Activated T-cell treated with anti-CD3 and anti-CD28 coated beads, Interleukin-2, amount 50 U/mL, for 24 hours (primary cell): ENCODE measurements around the gene OR10A2.
"Not testable (repeated sequence)": the region's sequence is repeated elsewhere in the genome, so short reads cannot be mapped to it uniquely, and the experiment has no call there.

Experiments used
- DNase-seq: peaks from one replicate; pipeline ENCODE4 v3.0.0-alpha.2; 2020
- H3K27ac Mint-ChIP-seq: 2 replicates; pipeline ENCODE4 v1.8.0; 2020; ENCODE audit warnings: mild to moderate bottlenecking, mixed read lengths
- H3K27me3 Mint-ChIP-seq: 2 replicates; pipeline ENCODE4 v1.8.0; 2020; ENCODE audit warnings: mixed read lengths
- H3K36me3 Mint-ChIP-seq: 2 replicates; pipeline ENCODE4 v1.8.0; 2020; ENCODE audit warnings: low read depth, mixed read lengths
- H3K4me1 Mint-ChIP-seq: 2 replicates; pipeline ENCODE4 v1.8.0; 2020; ENCODE audit warnings: low read depth, mixed read lengths
- H3K4me3 Mint-ChIP-seq: 2 replicates; pipeline ENCODE4 v1.8.0; 2020; ENCODE audit warnings: mild to moderate bottlenecking, moderate library complexity, mixed read lengths
- H3K9me3 Mint-ChIP-seq: 2 replicates; pipeline ENCODE4 v1.8.0; 2020; ENCODE audit warnings: mixed read lengths

Gene OR10A2

GRCh38 chr11:6855971-6856541, 6.8 kb upstream of the OR10A2 start:
- Mint-ChIP-seq H3K27me3 (peaks cover 22% of the 10 kb centered on the region), H3K27ac (no peak overlapping the region), H3K36me3 (no peaks in the 10 kb centered on the region), H3K4me3 (no peak overlapping the region), H3K4me1 (peaks cover 8% of the 10 kb centered on the region), H3K9me3 (peaks cover 13% of the 10 kb centered on the region)
- no peak for DNase-seq

DNA sequence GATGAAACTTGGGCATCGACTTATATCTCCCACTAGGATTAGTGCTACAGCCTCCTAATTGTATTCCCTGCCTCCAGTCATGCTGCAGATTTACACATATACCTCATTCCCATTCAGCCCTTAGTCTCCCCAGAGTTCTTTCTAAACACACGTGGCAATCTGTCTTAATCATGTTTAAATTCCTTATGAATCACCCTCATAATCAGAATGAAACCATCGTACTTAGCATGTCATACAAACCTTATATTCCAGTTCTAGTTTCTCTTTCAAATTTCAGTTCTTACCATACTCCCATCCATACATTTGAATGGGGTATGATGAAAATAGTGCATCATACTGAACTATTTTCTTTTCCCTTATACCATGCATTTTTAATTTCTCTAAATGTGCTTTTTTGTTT, 6.0 kb upstream of the OR10A2 start:
- Mint-ChIP-seq H3K36me3 (no peaks in the 10 kb centered on the region), H3K27ac (no peak overlapping the region), H3K9me3 (peaks cover 8% of the 10 kb centered on the region), H3K4me1 (peaks cover 8% of the 10 kb centered on the region), H3K27me3 (peaks cover 23% of the 10 kb centered on the region), H3K4me3 (no peak overlapping the region)
- no peak for DNase-seq

DNA sequence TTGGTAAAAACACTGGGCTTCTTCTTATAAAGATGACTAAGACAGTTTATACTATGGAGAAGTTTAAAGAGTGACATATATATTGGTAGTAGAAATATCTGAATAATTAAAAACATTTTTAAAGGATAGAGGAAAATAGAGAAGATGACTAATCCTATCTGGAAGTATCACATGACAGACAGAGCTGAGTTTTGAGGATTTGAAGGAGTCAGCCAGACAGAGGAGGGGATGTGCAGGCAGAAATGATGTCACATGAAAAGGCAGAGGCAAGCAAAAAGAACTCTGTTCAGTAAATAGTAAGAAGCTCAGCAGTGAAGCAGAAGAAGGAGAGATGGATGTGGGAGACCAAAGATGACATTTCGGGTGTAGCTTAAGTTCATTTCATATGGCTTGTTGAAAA, 1.6 kb downstream of the OR10A2 start:
- H3K36me3 Mint-ChIP-seq: no peaks in the 10 kb centered on the region
- H3K27me3 Mint-ChIP-seq: peaks cover 12% of the 10 kb centered on the region
- DNase-seq: no peak
- no peak overlapping the region for H3K27ac Mint-ChIP-seq
- H3K4me1 Mint-ChIP-seq: no peaks in the 10 kb centered on the region
- H3K4me3 Mint-ChIP-seq: no peak overlapping the region
- H3K9me3 Mint-ChIP-seq: no peaks in the 10 kb centered on the region

DNA sequence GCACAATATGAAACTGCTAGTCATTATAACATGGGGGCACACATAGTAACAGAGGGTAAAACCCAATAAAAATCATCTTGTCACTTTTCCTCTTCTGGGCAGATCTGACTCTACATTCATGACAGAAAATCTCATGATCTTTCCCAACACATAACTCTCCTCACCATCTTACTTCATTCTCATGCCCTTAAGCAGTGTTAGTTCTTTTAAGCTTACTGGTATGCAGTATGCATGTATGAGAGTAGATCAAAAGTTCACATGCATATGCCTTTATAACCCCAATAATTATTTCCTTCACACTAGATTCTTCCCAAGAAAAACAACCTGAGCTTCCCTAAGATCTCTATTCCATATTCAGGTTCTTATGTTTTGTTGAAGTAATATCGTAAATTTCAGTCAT, 8.4 kb downstream of the OR10A2 start:
- no peaks in the 10 kb centered on the region for H3K9me3 Mint-ChIP-seq
- no peak overlapping the region for H3K27ac Mint-ChIP-seq
- no peaks in the 10 kb centered on the region for H3K36me3 Mint-ChIP-seq
- H3K4me1 Mint-ChIP-seq: no peaks in the 10 kb centered on the region
- H3K27me3 Mint-ChIP-seq: peaks cover 17% of the 10 kb centered on the region
- no peak overlapping the region for H3K4me3 Mint-ChIP-seq
- no peak for DNase-seq

GRCh38 chr11:6875761-6876160, 12.9 kb downstream of the OR10A2 start:
- Mint-ChIP-seq H3K4me3 (no peak overlapping the region), H3K27me3 (peaks cover 11% of the 10 kb centered on the region), H3K36me3 (no peaks in the 10 kb centered on the region), H3K27ac (no peak overlapping the region), H3K9me3 (no peaks in the 10 kb centered on the region), H3K4me1 (no peaks in the 10 kb centered on the region)
- no peak for DNase-seq

DNA sequence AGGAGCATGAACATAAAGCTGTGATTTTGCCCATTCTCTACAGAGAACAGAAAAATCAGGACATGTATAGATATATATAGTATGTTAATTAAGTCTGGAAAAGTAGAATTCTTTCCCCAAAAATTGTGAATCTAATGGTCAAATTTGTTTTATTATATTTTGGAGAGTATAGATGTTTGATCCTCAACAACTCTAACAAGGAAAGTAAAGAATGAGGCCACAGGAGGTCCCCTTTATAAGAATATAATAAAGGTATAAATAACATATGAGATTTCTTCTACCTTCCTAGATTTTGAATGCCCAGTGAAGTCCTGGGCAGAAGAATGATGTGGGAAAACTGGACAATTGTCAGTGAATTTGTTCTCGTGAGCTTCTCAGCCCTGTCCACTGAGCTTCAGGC, 13.5 kb downstream of the OR10A2 start, which contains the start of gene OR10A4:
TSS of gene OR10A4 (plus strand) at position 301 of the 400 bp plus-strand sequence. CDS start at position 324, 23 bp downstream.
- H3K27ac Mint-ChIP-seq: no peak within 1 kb of the TSS
- H3K27me3 Mint-ChIP-seq: peaks cover 10% of the 10 kb centered on the region
- no peaks in the 10 kb centered on the region for H3K36me3 Mint-ChIP-seq
- H3K4me1 Mint-ChIP-seq: no peaks in the 10 kb centered on the region
- no peaks in the 10 kb centered on the region for H3K9me3 Mint-ChIP-seq
- no peak within 1 kb of the TSS for H3K4me3 Mint-ChIP-seq
- no peak for DNase-seq

DNA sequence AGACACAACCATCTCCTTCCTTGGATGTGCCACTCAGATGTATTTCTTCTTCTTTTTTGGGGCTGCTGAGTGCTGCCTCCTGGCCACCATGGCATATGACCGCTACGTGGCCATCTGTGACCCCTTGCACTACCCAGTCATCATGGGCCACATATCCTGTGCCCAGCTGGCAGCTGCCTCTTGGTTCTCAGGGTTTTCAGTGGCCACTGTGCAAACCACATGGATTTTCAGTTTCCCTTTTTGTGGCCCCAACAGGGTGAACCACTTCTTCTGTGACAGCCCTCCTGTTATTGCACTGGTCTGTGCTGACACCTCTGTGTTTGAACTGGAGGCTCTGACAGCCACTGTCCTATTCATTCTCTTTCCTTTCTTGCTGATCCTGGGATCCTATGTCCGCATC, 14.1 kb downstream of the OR10A2 start:
- Mint-ChIP-seq H3K9me3 (no peaks in the 10 kb centered on the region), H3K27me3 (peaks cover 9% of the 10 kb centered on the region), H3K27ac (no peak overlapping the region), H3K4me1 (no peaks in the 10 kb centered on the region), H3K36me3 (no peaks in the 10 kb centered on the region), H3K4me3 (no peak overlapping the region)
- no peak for DNase-seq

- H3K4me1 Mint-ChIP-seq: no peaks in the 10 kb centered on the region
- no peak for DNase-seq
- peaks cover 6% of the 10 kb centered on the region for H3K27me3 Mint-ChIP-seq
- no peak overlapping the region for H3K4me3 Mint-ChIP-seq
- H3K27ac Mint-ChIP-seq: no peak overlapping the region
- no peaks in the 10 kb centered on the region for H3K9me3 Mint-ChIP-seq
- no peaks in the 10 kb centered on the region for H3K36me3 Mint-ChIP-seq
Observed at GRCh38 chr11:6882751-6883150, 19.9 kb downstream of the OR10A2 start.

GRCh38 chr11:6887711-6888110, 24.9 kb downstream of the OR10A2 start:
- DNase-seq, H3K36me3 Mint-ChIP-seq, H3K4me3 Mint-ChIP-seq, H3K9me3 Mint-ChIP-seq, H3K27ac Mint-ChIP-seq, H3K4me1 Mint-ChIP-seq: not testable (repeated sequence)
- peaks cover 13% of the 10 kb centered on the region for H3K27me3 Mint-ChIP-seq

- no peak overlapping the region for H3K27ac Mint-ChIP-seq
- no peak for DNase-seq
- no peaks in the 10 kb centered on the region for H3K4me1 Mint-ChIP-seq
- peaks cover 8% of the 10 kb centered on the region for H3K27me3 Mint-ChIP-seq
- H3K36me3 Mint-ChIP-seq: no peaks in the 10 kb centered on the region
- H3K4me3 Mint-ChIP-seq: no peak overlapping the region
- no peaks in the 10 kb centered on the region for H3K9me3 Mint-ChIP-seq
Observed at GRCh38 chr11:6888830-6889229, 26.0 kb downstream of the OR10A2 start.

- Mint-ChIP-seq H3K27ac (no peak overlapping the region), H3K4me3 (no peak overlapping the region), H3K9me3 (no peaks in the 10 kb centered on the region), H3K27me3 (peaks cover 8% of the 10 kb centered on the region), H3K36me3 (no peaks in the 10 kb centered on the region), H3K4me1 (no peaks in the 10 kb centered on the region)
- no peak for DNase-seq
Observed at GRCh38 chr11:6889835-6890234, 27.0 kb downstream of the OR10A2 start.

DNA sequence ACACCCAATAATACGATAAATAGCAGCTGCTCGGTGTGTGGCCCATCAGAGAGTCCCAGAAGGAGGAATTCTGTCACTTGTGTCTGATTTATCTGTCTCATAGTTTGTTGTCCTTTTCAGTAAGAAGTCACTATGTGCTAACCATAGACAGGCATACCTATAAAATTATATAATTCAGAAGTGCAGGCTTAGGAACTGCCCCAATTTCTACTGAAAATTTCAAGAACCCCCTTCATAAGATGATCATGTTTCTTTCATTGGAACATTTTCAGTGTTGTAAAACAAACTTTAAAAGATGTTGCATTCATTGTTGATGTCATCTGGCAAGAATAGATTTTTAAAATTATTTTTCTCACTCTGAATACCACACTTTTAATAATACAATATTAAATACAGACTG, 29.5 kb downstream of the OR10A2 start, which contains the start of gene OR2D2:
TSS of gene OR2D2 (minus strand) at position 101 of the 400 bp plus-strand sequence. CDS start at position 101, 0 bp downstream.
- Mint-ChIP-seq H3K36me3 (no peaks in the 10 kb centered on the region), H3K27ac (no peak within 1 kb of the TSS), H3K4me1 (no peaks in the 10 kb centered on the region)

DNA sequence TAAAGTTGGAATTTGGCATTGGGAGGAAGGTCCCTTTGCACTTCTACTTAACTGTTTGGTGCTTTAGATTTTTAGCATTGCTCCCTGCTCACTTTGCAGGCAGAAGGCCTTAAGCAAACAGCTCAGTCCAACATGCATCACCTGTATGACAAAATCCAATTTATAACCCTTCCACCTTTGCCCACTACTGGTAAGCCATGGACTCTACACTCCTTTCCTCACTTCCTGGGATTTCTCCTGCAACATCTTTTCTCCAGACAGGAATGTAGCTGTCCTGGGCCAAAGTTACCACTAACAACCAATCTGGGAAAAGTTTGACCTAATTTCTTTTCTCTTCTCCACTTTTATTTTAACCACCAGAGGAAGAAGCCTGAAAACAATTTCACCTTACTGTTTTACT, 31.2 kb downstream of the OR10A2 start:
- H3K27me3 Mint-ChIP-seq: peaks cover 21% of the 10 kb centered on the region
- no peaks in the 10 kb centered on the region for H3K4me1 Mint-ChIP-seq
- H3K4me3 Mint-ChIP-seq: no peak overlapping the region
- H3K36me3 Mint-ChIP-seq: no peaks in the 10 kb centered on the region
- DNase-seq: no peak
- H3K27ac Mint-ChIP-seq: no peak overlapping the region
- no peaks in the 10 kb centered on the region for H3K9me3 Mint-ChIP-seq

More for the DNA sequence above, 29.5 kb downstream of the OR10A2 start, which contains the start of gene OR2D2:
- Mint-ChIP-seq H3K9me3 (no peaks in the 10 kb centered on the region), H3K27me3 (peaks cover 8% of the 10 kb centered on the region), H3K4me3 (no peak within 1 kb of the TSS)
- DNase-seq: no peak

- no peaks in the 10 kb centered on the region for H3K36me3 Mint-ChIP-seq
- H3K27ac Mint-ChIP-seq: no peak overlapping the region
- peaks cover 21% of the 10 kb centered on the region for H3K27me3 Mint-ChIP-seq
- no peaks in the 10 kb centered on the region for H3K9me3 Mint-ChIP-seq
- H3K4me3 Mint-ChIP-seq: no peak overlapping the region
- no peak for DNase-seq
- no peaks in the 10 kb centered on the region for H3K4me1 Mint-ChIP-seq
Observed at GRCh38 chr11:6895010-6895409, 32.2 kb downstream of the OR10A2 start.

DNA sequence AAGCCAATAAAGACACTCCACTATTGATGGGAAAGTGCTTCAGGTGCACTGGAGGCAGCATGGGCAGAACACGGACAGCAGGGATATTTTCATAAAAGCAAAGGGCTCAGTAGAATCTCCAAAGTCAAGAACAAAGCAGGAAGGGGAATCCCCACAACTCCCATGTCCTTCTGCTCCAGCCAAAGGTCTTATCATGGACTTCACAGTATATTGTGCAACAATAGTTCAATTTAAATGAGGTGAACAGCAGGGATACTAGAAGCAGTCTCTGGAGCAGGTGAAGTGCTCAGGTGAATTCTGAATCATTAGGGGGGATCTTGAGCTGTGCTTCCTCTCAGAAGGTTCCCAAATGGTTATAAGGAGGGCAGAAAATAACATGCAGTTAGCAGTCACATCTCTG, 36.1 kb downstream of the OR10A2 start:
- no peaks in the 10 kb centered on the region for H3K4me1 Mint-ChIP-seq
- no peak overlapping the region for H3K27ac Mint-ChIP-seq
- H3K36me3 Mint-ChIP-seq: no peaks in the 10 kb centered on the region
- H3K27me3 Mint-ChIP-seq: peaks cover 13% of the 10 kb centered on the region
- H3K9me3 Mint-ChIP-seq: no peaks in the 10 kb centered on the region
- H3K4me3 Mint-ChIP-seq: no peak overlapping the region
- DNase-seq: no peak
